Measurements from ENCODE around the gene DTWD2. TPM values are rescaled to one million over a fixed set of nuclear protein-coding genes. Genes with fewer than 3 reads are reported as not detected.

Gene DTWD2
- total RNA-seq, 1 experiment from 2014 or later: 10.0 TPM

DNA sequence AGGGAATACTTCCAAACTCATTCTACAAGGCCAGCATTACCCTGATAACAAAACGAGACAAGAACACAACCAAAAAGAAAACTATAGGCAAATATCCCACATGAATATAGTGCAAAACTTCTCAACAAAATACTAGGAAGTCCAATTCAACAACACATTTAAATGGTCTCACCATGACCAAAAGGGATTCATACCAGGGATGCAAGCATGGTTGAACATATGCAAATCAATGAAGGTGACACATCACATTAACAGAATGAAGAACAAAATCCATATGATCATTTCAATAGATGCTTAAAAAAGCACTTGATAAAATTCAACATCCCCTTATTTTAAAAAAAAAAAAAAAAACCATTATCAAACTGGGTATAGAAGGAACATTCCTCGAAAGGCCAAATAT lies 186.0 kb downstream of the DTWD2 start:
- intact Hi-C loops (cut with micrococcal nuclease; ENCODE audit: unreplicated experiment) (no loop called here), in situ Hi-C loops (cut with HindIII; ENCODE audit: low pct_unique_long_range_greater_than_20kb, low sequenced_read_pairs) (no loop called here)
- POLR2A ChIA-PET: no interaction called here
- DNase-seq (ENCODE audit: low read depth, low spot score): no peak
- H3K27ac ChIP-seq (ENCODE audit: low read length): no peak overlapping the region
- CTCF ChIA-PET: no interaction called here
- no peaks in the 10 kb centered on the region for H3K9me3 ChIP-seq (ENCODE audit: control insufficient read depth, insufficient read depth, low read depth, low read length)
- ATAC-seq: no peak
- no peaks in the 10 kb centered on the region for H3K27me3 ChIP-seq (ENCODE audit: control insufficient read depth, insufficient read depth, low read length)
- no TSS peak for BruUV-seq (replicated peaks)
- H3K4me1 ChIP-seq (ENCODE audit: control insufficient read depth, insufficient read depth, low read length): no peaks in the 10 kb centered on the region
- TF ChIP-seq, protein P1, sequence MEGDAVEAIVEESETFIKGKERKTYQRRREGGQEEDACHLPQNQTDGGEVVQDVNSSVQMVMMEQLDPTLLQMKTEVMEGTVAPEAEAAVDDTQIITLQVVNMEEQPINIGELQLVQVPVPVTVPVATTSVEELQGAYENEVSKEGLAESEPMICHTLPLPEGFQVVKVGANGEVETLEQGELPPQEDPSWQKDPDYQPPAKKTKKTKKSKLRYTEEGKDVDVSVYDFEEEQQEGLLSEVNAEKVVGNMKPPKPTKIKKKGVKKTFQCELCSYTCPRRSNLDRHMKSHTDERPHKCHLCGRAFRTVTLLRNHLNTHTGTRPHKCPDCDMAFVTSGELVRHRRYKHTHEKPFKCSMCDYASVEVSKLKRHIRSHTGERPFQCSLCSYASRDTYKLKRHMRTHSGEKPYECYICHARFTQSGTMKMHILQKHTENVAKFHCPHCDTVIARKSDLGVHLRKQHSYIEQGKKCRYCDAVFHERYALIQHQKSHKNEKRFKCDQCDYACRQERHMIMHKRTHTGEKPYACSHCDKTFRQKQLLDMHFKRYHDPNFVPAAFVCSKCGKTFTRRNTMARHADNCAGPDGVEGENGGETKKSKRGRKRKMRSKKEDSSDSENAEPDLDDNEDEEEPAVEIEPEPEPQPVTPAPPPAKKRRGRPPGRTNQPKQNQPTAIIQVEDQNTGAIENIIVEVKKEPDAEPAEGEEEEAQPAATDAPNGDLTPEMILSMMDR (IDR thresholded peaks at IDR 0.05): no peak
- no peaks in the 10 kb centered on the region for H3K36me3 ChIP-seq (ENCODE audit: control insufficient read depth, insufficient read depth, low read length)
- H3K4me3 ChIP-seq (ENCODE audit: low read depth in 2 of 2, low read length in 2 of 2): no peak overlapping the region

DNA sequence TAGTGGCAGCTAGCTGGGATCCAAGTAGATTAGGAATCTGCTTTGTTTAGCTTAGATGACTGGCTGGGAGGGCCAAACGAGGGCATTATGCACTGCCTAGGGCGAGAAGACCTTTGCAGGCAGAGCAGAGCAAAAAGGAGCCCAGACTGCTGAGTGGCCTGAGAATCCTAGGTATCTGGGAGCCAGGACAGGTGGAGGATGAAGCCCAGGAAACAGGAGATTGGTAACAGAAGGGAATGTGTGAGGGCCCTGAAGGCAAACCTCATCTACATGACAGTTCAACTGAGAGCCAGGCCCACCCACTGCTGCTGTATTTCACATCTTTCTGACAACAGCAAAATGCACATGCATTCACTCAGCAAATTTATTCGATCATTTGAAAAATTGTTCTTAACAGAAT lies 192.3 kb downstream of the DTWD2 start:
- in situ Hi-C loops (cut with HindIII; ENCODE audit: low pct_unique_long_range_greater_than_20kb, low sequenced_read_pairs): no loop called here
- POLR2A ChIA-PET: no interaction called here

More for the DNA sequence above, 192.3 kb downstream of the DTWD2 start:
- ATAC-seq: no peak
- intact Hi-C loops (cut with micrococcal nuclease; ENCODE audit: unreplicated experiment): no loop called here
- no peak for TF ChIP-seq POLR2AphosphoS5 (IDR thresholded peaks at IDR 0.05; ENCODE audit: low read depth, low read length)
- TF ChIP-seq, protein P2, sequence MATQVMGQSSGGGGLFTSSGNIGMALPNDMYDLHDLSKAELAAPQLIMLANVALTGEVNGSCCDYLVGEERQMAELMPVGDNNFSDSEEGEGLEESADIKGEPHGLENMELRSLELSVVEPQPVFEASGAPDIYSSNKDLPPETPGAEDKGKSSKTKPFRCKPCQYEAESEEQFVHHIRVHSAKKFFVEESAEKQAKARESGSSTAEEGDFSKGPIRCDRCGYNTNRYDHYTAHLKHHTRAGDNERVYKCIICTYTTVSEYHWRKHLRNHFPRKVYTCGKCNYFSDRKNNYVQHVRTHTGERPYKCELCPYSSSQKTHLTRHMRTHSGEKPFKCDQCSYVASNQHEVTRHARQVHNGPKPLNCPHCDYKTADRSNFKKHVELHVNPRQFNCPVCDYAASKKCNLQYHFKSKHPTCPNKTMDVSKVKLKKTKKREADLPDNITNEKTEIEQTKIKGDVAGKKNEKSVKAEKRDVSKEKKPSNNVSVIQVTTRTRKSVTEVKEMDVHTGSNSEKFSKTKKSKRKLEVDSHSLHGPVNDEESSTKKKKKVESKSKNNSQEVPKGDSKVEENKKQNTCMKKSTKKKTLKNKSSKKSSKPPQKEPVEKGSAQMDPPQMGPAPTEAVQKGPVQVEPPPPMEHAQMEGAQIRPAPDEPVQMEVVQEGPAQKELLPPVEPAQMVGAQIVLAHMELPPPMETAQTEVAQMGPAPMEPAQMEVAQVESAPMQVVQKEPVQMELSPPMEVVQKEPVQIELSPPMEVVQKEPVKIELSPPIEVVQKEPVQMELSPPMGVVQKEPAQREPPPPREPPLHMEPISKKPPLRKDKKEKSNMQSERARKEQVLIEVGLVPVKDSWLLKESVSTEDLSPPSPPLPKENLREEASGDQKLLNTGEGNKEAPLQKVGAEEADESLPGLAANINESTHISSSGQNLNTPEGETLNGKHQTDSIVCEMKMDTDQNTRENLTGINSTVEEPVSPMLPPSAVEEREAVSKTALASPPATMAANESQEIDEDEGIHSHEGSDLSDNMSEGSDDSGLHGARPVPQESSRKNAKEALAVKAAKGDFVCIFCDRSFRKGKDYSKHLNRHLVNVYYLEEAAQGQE (IDR thresholded peaks at IDR 0.05; ENCODE audit: insufficient read depth in 1 of 2, low read depth in 2 of 2, low read length in 1 of 2): no peak
- no peak for TF ChIP-seq SIN3A (IDR thresholded peaks at IDR 0.05; ENCODE audit: borderline replicate concordance, insufficient read depth, low read depth, low read length)
- no peak for TF ChIP-seq TCF7L2 (IDR thresholded peaks at IDR 0.05; ENCODE audit: low read depth, low read length)
- TF ChIP-seq, protein P1 (IDR thresholded peaks at IDR 0.05): no peak
- no peak for DNase-seq (ENCODE audit: low read depth, low spot score)
- no peak overlapping the region for H3K27ac ChIP-seq (ENCODE audit: low read length)
- no peaks in the 10 kb centered on the region for H3K9me3 ChIP-seq (ENCODE audit: control insufficient read depth, insufficient read depth, low read depth, low read length)
- no TSS peak for BruUV-seq (replicated peaks)
- H3K4me1 ChIP-seq (ENCODE audit: control insufficient read depth, insufficient read depth, low read length): no peaks in the 10 kb centered on the region; the same call in 1 of the 2 replicates
- H3K4me3 ChIP-seq (ENCODE audit: low read depth in 2 of 2, low read length in 2 of 2): no peak overlapping the region
- CTCF ChIA-PET: no interaction called here
- no peaks in the 10 kb centered on the region for H3K27me3 ChIP-seq (ENCODE audit: control insufficient read depth, insufficient read depth, low read length)
- H3K36me3 ChIP-seq (ENCODE audit: control insufficient read depth, insufficient read depth, low read length): no peaks in the 10 kb centered on the region
